Measurements from ENCODE around the gene B4GALT4.

The B4GALT4 gene

GRCh38 chr3:119191800-119192199 lies 48.9 kb downstream of the B4GALT4 start:
- no peak for TF ChIP-seq GATA3 (IDR thresholded peaks at IDR 0.05; ENCODE audit: low read depth, low read length)
- TF ChIP-seq GATA2 (IDR thresholded peaks at IDR 0.05; ENCODE audit: low read depth, low read length) = no peak

- no peak for TF ChIP-seq GATA2 (IDR thresholded peaks at IDR 0.05; ENCODE audit: low read depth, low read length)
- no peak for TF ChIP-seq GATA3 (IDR thresholded peaks at IDR 0.05; ENCODE audit: low read depth, low read length)
Observed at GRCh38 chr3:119187266-119187665, 53.4 kb downstream of the B4GALT4 start.

GRCh38 chr3:119184796-119185570 lies 55.7 kb downstream of the B4GALT4 start:
- TF ChIP-seq GATA3 (IDR thresholded peaks at IDR 0.05; ENCODE audit: low read depth, low read length) = no peak
- TF ChIP-seq GATA2 (IDR thresholded peaks at IDR 0.05; ENCODE audit: low read depth, low read length) = no peak

- no peak for TF ChIP-seq GATA2 (IDR thresholded peaks at IDR 0.05; ENCODE audit: low read depth, low read length)
- TF ChIP-seq GATA3 (IDR thresholded peaks at IDR 0.05; ENCODE audit: low read depth, low read length) = no peak
Observed at GRCh38 chr3:119184111-119184510, 56.6 kb downstream of the B4GALT4 start.

GRCh38 chr3:119181765-119182164 lies 58.9 kb downstream of the B4GALT4 start:
- TF ChIP-seq GATA3 (IDR thresholded peaks at IDR 0.05; ENCODE audit: low read depth, low read length) (no peak), GATA2 (IDR thresholded peaks at IDR 0.05; ENCODE audit: low read depth, low read length) (no peak)

GRCh38 chr3:119177321-119177720 lies 63.4 kb downstream of the B4GALT4 start:
- TF ChIP-seq GATA3 (IDR thresholded peaks at IDR 0.05; ENCODE audit: low read depth, low read length) (no peak), GATA2 (IDR thresholded peaks at IDR 0.05; ENCODE audit: low read depth, low read length) (no peak)

GRCh38 chr3:119176778-119177177 lies 63.9 kb downstream of the B4GALT4 start:
- TF ChIP-seq GATA3 (IDR thresholded peaks at IDR 0.05; ENCODE audit: low read depth, low read length) (no peak), GATA2 (IDR thresholded peaks at IDR 0.05; ENCODE audit: low read depth, low read length) (no peak)

- TF ChIP-seq GATA3 (IDR thresholded peaks at IDR 0.05; ENCODE audit: low read depth, low read length) (no peak), GATA2 (IDR thresholded peaks at IDR 0.05; ENCODE audit: low read depth, low read length) (no peak)
Observed at GRCh38 chr3:119175872-119176756, 64.6 kb downstream of the B4GALT4 start.

- no peak for TF ChIP-seq GATA2 (IDR thresholded peaks at IDR 0.05; ENCODE audit: low read depth, low read length)
- no peak for TF ChIP-seq GATA3 (IDR thresholded peaks at IDR 0.05; ENCODE audit: low read depth, low read length)
Observed at GRCh38 chr3:119173325-119173724, 67.4 kb downstream of the B4GALT4 start, which contains the start of gene UPK1B. Gene UPK1B (plus strand): TSS chr3:119173598. CDS start chr3:119186742, 13,144 bp downstream.

GRCh38 chr3:119170821-119171220 lies 69.9 kb downstream of the B4GALT4 start:
- no peak for TF ChIP-seq GATA3 (IDR thresholded peaks at IDR 0.05; ENCODE audit: low read depth, low read length)
- no peak for TF ChIP-seq GATA2 (IDR thresholded peaks at IDR 0.05; ENCODE audit: low read depth, low read length)

All from SH-SY5Y (cell line).